H9 (cell line): Measurements from ENCODE around the gene DAGLB. TPM values are rescaled to one million over a fixed set of nuclear protein-coding genes. Genes with fewer than 3 reads are reported as not detected.

Experiments
- DNase-seq: peaks from one replicate; pipeline ENCODE4 v3.0.0-alpha.2; 2017
- H2AFZ ChIP-seq: one replicate; pipeline ENCODE4 v1.6.1; 2013; ENCODE audit warnings: mild to moderate bottlenecking, low read length, control low read depth, moderate library complexity
- H2AK5ac ChIP-seq: 2 replicates; pipeline ENCODE4 v1.6.1; 2013; ENCODE audit warnings: low read length, control low read depth, mixed read lengths; ENCODE audit not compliant: insufficient read length
- H2BK120ac ChIP-seq: one replicate; pipeline ENCODE4 v1.6.1; 2013; ENCODE audit warnings: low read depth, mild to moderate bottlenecking, low read length, control low read depth, inconsistent platforms; ENCODE audit not compliant: poor library complexity, severe bottlenecking
- H2BK12ac ChIP-seq: 2 replicates; pipeline ENCODE4 v1.6.1; 2013; ENCODE audit warnings: low read length, control low read depth, mixed read lengths, low read depth; ENCODE audit not compliant: insufficient read length
- H2BK15ac ChIP-seq: 2 replicates; pipeline ENCODE4 v1.6.1; 2013; ENCODE audit warnings: low read depth, low read length, control low read depth
- H2BK20ac ChIP-seq: one replicate; pipeline ENCODE4 v1.6.1; 2013; ENCODE audit warnings: low read depth, mild to moderate bottlenecking, low read length, control low read depth, inconsistent platforms; ENCODE audit not compliant: poor library complexity, severe bottlenecking
- H2BK5ac ChIP-seq: 2 replicates; pipeline ENCODE4 v1.6.1; 2013; ENCODE audit warnings: low read length, control low read depth, mixed read lengths; ENCODE audit not compliant: insufficient read length
- H3K14ac ChIP-seq: 2 replicates; pipeline ENCODE4 v1.6.1; 2013; ENCODE audit warnings: low read length, control low read depth; ENCODE audit not compliant: insufficient read depth
- H3K18ac ChIP-seq: 2 replicates; pipeline ENCODE4 v1.6.1; 2013; ENCODE audit warnings: low read depth, mild to moderate bottlenecking, mixed read lengths, low read length, control low read depth; ENCODE audit not compliant: insufficient read length
- H3K23ac ChIP-seq: 2 replicates; pipeline ENCODE4 v1.6.1; 2013; ENCODE audit warnings: low read length, control low read depth, mixed read lengths, low read depth; ENCODE audit not compliant: insufficient read length
- H3K23me2 ChIP-seq: 2 replicates; pipeline ENCODE4 v1.6.1; 2013; ENCODE audit warnings: low read depth, mild to moderate bottlenecking, mixed read lengths, low read length, control low read depth; ENCODE audit not compliant: insufficient read length, poor library complexity, severe bottlenecking
- H3K27ac ChIP-seq: 2 replicates; pipeline ENCODE4 v1.5.1; 2013; ENCODE audit warnings: low read length, control low read depth, mixed read lengths, low read depth; ENCODE audit not compliant: insufficient read length
- H3K27me3 ChIP-seq: 2 replicates; pipeline ENCODE4 v1.6.1; 2013; ENCODE audit warnings: low read length, control low read depth, inconsistent platforms; ENCODE audit not compliant: insufficient read depth
- H3K4ac ChIP-seq: 2 replicates; pipeline ENCODE4 v1.6.1; 2013; ENCODE audit warnings: low read depth, mild to moderate bottlenecking, control low read depth, inconsistent platforms, low read length, moderate library complexity
- H3K4me1 ChIP-seq: 2 replicates; pipeline ENCODE4 v1.6.1; 2013; ENCODE audit warnings: low read length, control low read depth, inconsistent platforms; ENCODE audit not compliant: insufficient read depth
- H3K4me2 ChIP-seq: 2 replicates; pipeline ENCODE4 v1.6.1; 2013; ENCODE audit warnings: low read length, control low read depth, mixed read lengths; ENCODE audit not compliant: insufficient read length, insufficient read depth
- H3K56ac ChIP-seq: 2 replicates; pipeline ENCODE4 v1.6.1; 2013; ENCODE audit warnings: low read depth, mild to moderate bottlenecking, mixed read lengths, low read length, control low read depth; ENCODE audit not compliant: insufficient read length
- H3K79me1 ChIP-seq: 2 replicates; pipeline ENCODE4 v1.6.1; 2013; ENCODE audit warnings: low read depth, mild to moderate bottlenecking, moderate library complexity, low read length, control low read depth, inconsistent platforms; ENCODE audit not compliant: insufficient read depth, poor library complexity, severe bottlenecking
- H3K79me2 ChIP-seq: 2 replicates; pipeline ENCODE4 v1.6.1; 2013; ENCODE audit warnings: low read length, control low read depth, inconsistent platforms; ENCODE audit not compliant: insufficient read depth
- H3K9ac ChIP-seq: 2 replicates; pipeline ENCODE4 v1.6.1; 2013; ENCODE audit warnings: low read length, control low read depth, mixed read lengths; ENCODE audit not compliant: insufficient read length; ENCODE audit errors: extremely low read depth
- H3K9me3 ChIP-seq: one replicate; pipeline ENCODE4 v1.6.1; 2013; ENCODE audit warnings: low read depth, low read length, inconsistent platforms; ENCODE audit not compliant: control insufficient read depth
- H3T11ph ChIP-seq: one replicate; pipeline ENCODE4 v1.6.1; 2013; ENCODE audit warnings: mild to moderate bottlenecking, low read length, control low read depth, inconsistent platforms
- H4K20me1 ChIP-seq: one replicate; pipeline ENCODE4 v1.6.1; 2013; ENCODE audit not compliant: control insufficient read depth, insufficient read length, insufficient read depth
- H4K5ac ChIP-seq: 2 replicates; pipeline ENCODE4 v1.6.1; 2013; ENCODE audit warnings: low read depth, mild to moderate bottlenecking, mixed read lengths, low read length, control low read depth; ENCODE audit not compliant: insufficient read length
- H4K8ac ChIP-seq: replicated peaks from 2 replicates; pipeline ENCODE4 v1.6.1; 2013; ENCODE audit warnings: low read length, control low read depth, mixed read lengths, low read depth; ENCODE audit not compliant: insufficient read length
- H4K91ac ChIP-seq: 2 replicates; pipeline ENCODE4 v1.6.1; 2013; ENCODE audit warnings: low read depth, mild to moderate bottlenecking, moderate library complexity, mixed read lengths, low read length, control low read depth; ENCODE audit not compliant: insufficient read length
- H3K27ac Mint-ChIP-seq, 3 experiments: 2 replicates in 2 of 3; 3 replicates in 1 of 3; pipeline ENCODE4 v1.8.0; 2020 to 2021; ENCODE audit warnings: mixed read lengths in 3 of 3, mild to moderate bottlenecking in 1 of 3, moderate library complexity in 1 of 3
- H3K27me3 Mint-ChIP-seq: 2 replicates; pipeline ENCODE4 v1.8.0; 2021; ENCODE audit warnings: low read depth, mild to moderate bottlenecking, moderate library complexity, mixed read lengths
- H3K36me3 Mint-ChIP-seq, 3 experiments: 2 replicates in 2 of 3; 3 replicates in 1 of 3; pipeline ENCODE4 v1.8.0; 2020 to 2021; ENCODE audit warnings: low read depth in 3 of 3, mixed read lengths in 3 of 3; ENCODE audit not compliant: insufficient read depth in 1 of 3
- H3K4me1 Mint-ChIP-seq, 2 experiments: 2 replicates each; pipeline ENCODE4 v1.8.0; 2020; ENCODE audit warnings: mixed read lengths in 2 of 2
- H3K4me3 Mint-ChIP-seq, 2 experiments: 2 replicates in 1 of 2; 3 replicates in 1 of 2; pipeline ENCODE4 v1.8.0; 2020 to 2021; ENCODE audit warnings: mild to moderate bottlenecking in 2 of 2, mixed read lengths in 2 of 2, moderate library complexity in 1 of 2
- H3K9me3 Mint-ChIP-seq, 2 experiments: 2 replicates in 1 of 2; 3 replicates in 1 of 2; pipeline ENCODE4 v1.8.0; 2020; ENCODE audit warnings: mild to moderate bottlenecking in 2 of 2, mixed read lengths in 2 of 2, moderate library complexity in 1 of 2
- WGBS: extraction: QIAGEN DNeasy Blood & Tissue Kit; methylation state at CpG from one replicate; pipeline ENCODE4 v1.1.7; 2013; ENCODE audit warnings: missing lambda C conversion rate, low lambda C conversion rate, mixed read lengths; ENCODE audit not compliant: insufficient read length; ENCODE audit errors: extremely low coverage; 5-methylcytosine and 5-hydroxymethylcytosine counted together
- total RNA-seq: library from RNA; stranded (reverse); gene quantifications from 2 replicates; pipeline ENCODE4 v1.2.1, GENCODE V29; 2021
- TF ChIP-seq, protein P1 (sequence below): fragments of 200-600 bp; sonication (generic); conservative IDR thresholded peaks from 3 replicates; pipeline ENCODE4 v1.8.0; 2021; ENCODE audit warnings: antibody characterized with exemption, mild to moderate bottlenecking

DAGLB gene
- total RNA-seq, 1 experiment from 2014 or later: 46.4 TPM

DNA sequence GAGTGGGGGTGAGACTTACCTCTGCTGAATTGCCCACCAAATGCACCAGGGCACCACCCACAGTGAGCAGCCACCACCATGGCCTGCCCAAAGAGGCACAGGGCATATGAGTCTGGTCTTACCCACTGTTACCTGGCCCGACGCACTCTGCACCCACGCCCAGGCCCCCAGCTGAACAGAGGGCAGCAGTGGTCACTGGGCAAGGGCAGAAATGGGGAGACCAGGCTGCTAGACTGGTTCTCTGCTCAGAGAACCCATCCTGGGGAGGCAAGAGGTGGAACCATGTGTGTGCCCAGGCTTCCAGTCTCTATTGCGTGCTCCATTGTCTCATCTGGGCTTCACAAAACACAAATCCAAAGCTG is 39.4 kb upstream of the DAGLB start:
- no peak overlapping the region for H2AK5ac ChIP-seq

More for the DNA sequence above, 39.4 kb upstream of the DAGLB start:
- H3K23me2 ChIP-seq: peaks cover 3% of the 10 kb centered on the region
- Mint-ChIP-seq H3K4me3 (no peak overlapping the region), H3K36me3 (peaks cover 6 to 9% (median 7%) of the 10 kb centered on the region in 3 experiments; a peak in 5 of 7 replicates), H3K27ac (no peak overlapping the region), H3K9me3 (peaks cover 6 to 10% of the 10 kb centered on the region in 2 experiments), H3K4me1 (peaks cover 7 to 10% of the 10 kb centered on the region in 2 experiments), H3K27me3 (peaks cover 25% of the 10 kb centered on the region)
- no peak overlapping the region for H4K5ac ChIP-seq
- no peak overlapping the region for H3K56ac ChIP-seq
- H3K4ac ChIP-seq: no peak overlapping the region
- no peak overlapping the region for H3K18ac ChIP-seq
- no peak overlapping the region for H2BK120ac ChIP-seq
- no peak for DNase-seq
- H3K79me2 ChIP-seq: peaks cover 4% of the 10 kb centered on the region; the same call in 1 of the 2 replicates
- H3K27ac ChIP-seq: no peak overlapping the region
- no peak overlapping the region for H3K4me2 ChIP-seq
- H2AFZ ChIP-seq: no peak overlapping the region
- TF ChIP-seq, protein P1, sequence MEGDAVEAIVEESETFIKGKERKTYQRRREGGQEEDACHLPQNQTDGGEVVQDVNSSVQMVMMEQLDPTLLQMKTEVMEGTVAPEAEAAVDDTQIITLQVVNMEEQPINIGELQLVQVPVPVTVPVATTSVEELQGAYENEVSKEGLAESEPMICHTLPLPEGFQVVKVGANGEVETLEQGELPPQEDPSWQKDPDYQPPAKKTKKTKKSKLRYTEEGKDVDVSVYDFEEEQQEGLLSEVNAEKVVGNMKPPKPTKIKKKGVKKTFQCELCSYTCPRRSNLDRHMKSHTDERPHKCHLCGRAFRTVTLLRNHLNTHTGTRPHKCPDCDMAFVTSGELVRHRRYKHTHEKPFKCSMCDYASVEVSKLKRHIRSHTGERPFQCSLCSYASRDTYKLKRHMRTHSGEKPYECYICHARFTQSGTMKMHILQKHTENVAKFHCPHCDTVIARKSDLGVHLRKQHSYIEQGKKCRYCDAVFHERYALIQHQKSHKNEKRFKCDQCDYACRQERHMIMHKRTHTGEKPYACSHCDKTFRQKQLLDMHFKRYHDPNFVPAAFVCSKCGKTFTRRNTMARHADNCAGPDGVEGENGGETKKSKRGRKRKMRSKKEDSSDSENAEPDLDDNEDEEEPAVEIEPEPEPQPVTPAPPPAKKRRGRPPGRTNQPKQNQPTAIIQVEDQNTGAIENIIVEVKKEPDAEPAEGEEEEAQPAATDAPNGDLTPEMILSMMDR: no peak
- no peak overlapping the region for H2BK20ac ChIP-seq
- H3K4me1 ChIP-seq: no peaks in the 10 kb centered on the region; the same call in 1 of the 2 replicates
- H3K23ac ChIP-seq: no peak overlapping the region
- H4K91ac ChIP-seq: no peak overlapping the region
- no peaks in the 10 kb centered on the region for H4K20me1 ChIP-seq
- H3K27me3 ChIP-seq: no peaks in the 10 kb centered on the region
- no peak overlapping the region for H2BK5ac ChIP-seq
- no peak overlapping the region for H3K14ac ChIP-seq
- no peak overlapping the region for H4K8ac ChIP-seq
- H3K9ac ChIP-seq: no peak overlapping the region
- no peak overlapping the region for H3T11ph ChIP-seq
- no peak overlapping the region for H2BK12ac ChIP-seq
- no peaks in the 10 kb centered on the region for H3K9me3 ChIP-seq
- no CpG with 5 or more reads among the region's 4 CpGs for WGBS
- H2BK15ac ChIP-seq: no peak overlapping the region
- no peaks in the 10 kb centered on the region for H3K79me1 ChIP-seq
